Endothelial cell of umbilical vein (primary cell): ENCODE measurements around the gene COL16A1. TPM values are rescaled to one million over a fixed set of nuclear protein-coding genes. Genes with fewer than 3 reads are reported as not detected.

Source experiments
- BruUV-seq: library from RNA; stranded (reverse); fragments of 400-500 nt; replicated peaks from 2 replicates; lab custom pipeline; 2021; lab: Mats Ljungman, UMichigan
- CTCF ChIA-PET: fragments of 300-600, 350-600 bp; sonication (Branson Sonifier 250); formaldehyde crosslinking; loops from one replicate; lab custom pipeline; 2021; ENCODE audit warnings: antibody characterized with exemption, inconsistent platforms; lab: Charles Lee
- POLR2A ChIA-PET: fragments of 300-600, 350-600 bp; sonication (Branson Sonifier 250); formaldehyde crosslinking; loops from one replicate; lab custom pipeline; 2021; ENCODE audit warnings: antibody characterized with exemption, inconsistent platforms; lab: Charles Lee
- DNase-seq: peaks from one replicate; pipeline ENCODE4 v3.0.0-alpha.2; 2011; ENCODE audit warnings: low read depth, low spot score
- FAIRE-seq: peaks from 2 replicates; lab custom pipeline; 2011; peaks lifted over from hg19 to GRCh38; lab: Jason Lieb, UNC
- H2AFZ ChIP-seq: 2 replicates; pipeline ENCODE4 v1.6.0; 2012; ENCODE audit warnings: low read depth, low read length, control low read depth, inconsistent platforms
- H3K27ac ChIP-seq: 2 replicates; pipeline ENCODE4 v1.5.1; 2011; ENCODE audit warnings: low read depth, mild to moderate bottlenecking, control low read depth, low read length, moderate library complexity; ENCODE audit not compliant: insufficient read depth
- H3K27me3 ChIP-seq, 2 experiments: 2 replicates each; pipeline versions ENCODE4 v1.6.0 to v1.6.1; 2011; ENCODE audit warnings: low read length in 2 of 2, mixed read lengths in 1 of 2; ENCODE audit not compliant: control insufficient read depth in 2 of 2, insufficient read depth in 2 of 2
- H3K36me3 ChIP-seq, 2 experiments: 2 replicates in 1 of 2; 3 replicates in 1 of 2; pipeline ENCODE4 v1.5.1; 2011; ENCODE audit warnings: low read length in 2 of 2, mild to moderate bottlenecking in 1 of 2, moderate library complexity in 1 of 2; ENCODE audit not compliant: control insufficient read depth in 2 of 2, insufficient read depth in 2 of 2; ENCODE audit errors: extremely low read depth in 1 of 2
- H3K4me1 ChIP-seq: 3 replicates; pipeline ENCODE4 v1.5.1; 2011; ENCODE audit warnings: mild to moderate bottlenecking, low read length; ENCODE audit not compliant: control insufficient read depth, insufficient read depth; ENCODE audit errors: extremely low read depth
- H3K4me2 ChIP-seq: 2 replicates; pipeline ENCODE4 v1.6.1; 2011; ENCODE audit warnings: low read length, control low read depth, mixed read lengths; ENCODE audit not compliant: insufficient read depth
- H3K4me3 ChIP-seq, 3 experiments: fragments of 200-600 bp in 1 of 3; sonication (generic), shearing (Covaris generic) in 1 of 3; replicated peaks in 1 of 3; 2 replicates each; pipeline ENCODE4 v1.5.1; 2011 to 2016; ENCODE audit warnings: control low read depth in 3 of 3, low read length in 3 of 3, mild to moderate bottlenecking in 2 of 3, inconsistent platforms in 1 of 3, low read depth in 1 of 3, moderate library complexity in 1 of 3; ENCODE audit not compliant: insufficient read depth in 1 of 3
- H3K79me2 ChIP-seq: 2 replicates; pipeline ENCODE4 v1.6.0; 2012; ENCODE audit warnings: low read length, inconsistent platforms; ENCODE audit not compliant: control insufficient read depth, insufficient read depth
- H3K9ac ChIP-seq: replicated peaks from 2 replicates; pipeline ENCODE3; 2011; ENCODE audit warnings: low read length, control low read depth; ENCODE audit not compliant: insufficient read depth; ENCODE audit errors: extremely low read depth
- H3K9me1 ChIP-seq: replicated peaks from 3 replicates; pipeline ENCODE4 v1.6.0; 2011; ENCODE audit warnings: mild to moderate bottlenecking, low read length; ENCODE audit not compliant: control insufficient read depth, insufficient read depth; ENCODE audit errors: extremely low read depth
- H3K9me3 ChIP-seq: replicated peaks from 2 replicates; pipeline ENCODE4 v1.5.1; 2012; ENCODE audit warnings: low read length, inconsistent platforms; ENCODE audit not compliant: control insufficient read depth, insufficient read depth
- H4K20me1 ChIP-seq: replicated peaks from 2 replicates; pipeline ENCODE3; 2011; ENCODE audit warnings: mild to moderate bottlenecking, low read length; ENCODE audit not compliant: control insufficient read depth, insufficient read depth; ENCODE audit errors: extremely low read depth
- EZH2 ChIP-seq: IDR thresholded peaks from 2 replicates; pipeline ENCODE4 v1.6.1; 2012; ENCODE audit warnings: borderline replicate concordance, low read depth, mild to moderate bottlenecking, moderate library complexity, low read length, inconsistent platforms; ENCODE audit not compliant: severe bottlenecking
- GATA2 ChIP-seq: IDR thresholded peaks from 2 replicates; pipeline ENCODE4 v1.7.0; 2011; ENCODE audit warnings: low read depth, mild to moderate bottlenecking, moderate library complexity, mixed read lengths, low read length; ENCODE audit not compliant: insufficient read length, insufficient read depth
- JUN ChIP-seq: IDR thresholded peaks from 2 replicates; pipeline ENCODE4 v1.6.1; 2011; ENCODE audit warnings: borderline replicate concordance, low read depth; ENCODE audit not compliant: insufficient read length, insufficient read depth
- MYC ChIP-seq: IDR thresholded peaks from one replicate; pipeline ENCODE4 v1.6.1; 2011; ENCODE audit warnings: mild to moderate bottlenecking, low read depth, low read length
- POLR2A ChIP-seq: IDR thresholded peaks from 2 replicates; pipeline ENCODE4 v1.6.1; 2012; ENCODE audit warnings: low read depth, mild to moderate bottlenecking, control low read depth, low read length
- POLR2AphosphoS5 ChIP-seq: IDR thresholded peaks from 2 replicates; pipeline ENCODE4 v1.6.1; 2012; ENCODE audit warnings: low read depth, mild to moderate bottlenecking, control low read depth, low read length, moderate library complexity; ENCODE audit not compliant: insufficient read depth
- dilution Hi-C: fragments of 300-500 bp; cut with MboI; formaldehyde crosslinking; loops from one replicate; pipeline ENCODE4 v1.15.0; 2019; ENCODE audit warnings: low sequenced_read_pairs; ENCODE audit not compliant: extremely low pct_ligation_motif_present
- intact Hi-C: fragments of 100-400 bp; cut with micrococcal nuclease; formaldehyde crosslinking; loops from one replicate; pipeline ENCODE4 v1.10.0; 2022
- polyA plus RNA-seq, 4 experiments: library from polyadenylated mRNA; depleted of rRNA in 3 of 4; stranded (reverse) in 3 of 4; unstranded in 1 of 4; fragments of >200 nt; gene quantifications; 2 replicates each; pipeline versions ENCODE4 v1.2.1 to v1.2.3, GENCODE V29; 2011 to 2012; ENCODE audit warnings: missing spikeins in 1 of 4
- total RNA-seq: library from RNA; stranded (reverse); gene quantifications from 2 replicates; pipeline ENCODE4 v1.2.3, GENCODE V29; 2021
- TF ChIP-seq, protein P1 (sequence below), 2 donors: IDR thresholded peaks; 1 replicate in 1 of 2; 2 replicates in 1 of 2; pipeline ENCODE4 v1.5.1; 2011; ENCODE audit warnings: low read length in 2 of 2, mild to moderate bottlenecking in 2 of 2, moderate library complexity in 2 of 2, control low read depth in 1 of 2, inconsistent platforms in 1 of 2, low read depth in 1 of 2; ENCODE audit not compliant: insufficient read depth in 1 of 2; ENCODE audit errors: extremely low read depth in 1 of 2
- TF ChIP-seq, protein P2 (sequence below): IDR thresholded peaks from 2 replicates; pipeline ENCODE4 v1.6.1; 2011; ENCODE audit not compliant: insufficient read depth, insufficient read length

The COL16A1 gene
- total and polyA plus RNA-seq, 2 donors (not counting 3 experiments of a cell fraction or from before 2014, with no cell fraction given), result 0.68 to 1.2 TPM

DNA sequence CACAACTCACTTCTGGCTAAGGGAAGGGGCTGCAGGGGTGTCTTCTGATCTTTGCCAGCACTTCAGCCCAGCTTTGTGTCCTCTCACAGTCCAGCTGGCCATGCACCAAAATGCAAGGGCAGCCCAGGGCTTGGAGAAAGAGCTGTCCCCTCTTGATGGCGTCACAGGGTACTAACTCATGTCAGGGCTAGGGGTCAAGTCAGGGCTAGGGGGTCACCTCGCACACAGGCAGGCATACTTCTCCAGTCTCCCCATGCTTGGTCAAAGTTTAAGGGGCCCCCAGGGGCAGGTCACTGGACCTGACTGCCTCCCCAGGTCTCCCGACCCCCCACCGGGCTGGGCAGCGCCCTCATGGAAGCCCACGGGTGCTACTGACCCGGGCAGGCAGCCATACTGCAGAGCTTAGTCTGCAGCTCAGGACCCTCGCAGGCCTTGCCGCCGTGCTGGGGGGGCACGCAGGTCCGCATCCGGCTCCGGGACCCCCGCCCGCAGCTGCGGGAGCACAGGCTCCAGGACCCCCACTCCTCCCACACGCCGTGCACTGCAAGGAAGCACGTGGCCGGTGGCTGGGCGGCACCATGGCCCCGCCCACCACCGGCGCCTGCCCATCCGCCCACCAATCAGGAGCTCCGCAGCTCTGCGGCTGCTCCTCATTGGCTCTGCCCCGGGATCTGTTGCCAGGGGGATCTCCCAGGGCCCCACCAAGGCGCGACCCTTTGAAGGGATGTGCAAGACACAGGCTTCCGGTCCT is 38.8 kb upstream of the COL16A1 start:
- no peaks in the 10 kb centered on the region for H4K20me1 ChIP-seq
- DNase-seq (no peak), FAIRE-seq (no peak)
- no peaks in the 10 kb centered on the region for H3K9me1 ChIP-seq
- no peak overlapping the region for H3K9ac ChIP-seq
- no peak for TF ChIP-seq EZH2
- TF ChIP-seq POLR2A, result no peak
- no peak for TF ChIP-seq POLR2AphosphoS5
- TF ChIP-seq JUN, result no peak
- TF ChIP-seq, protein P1, sequence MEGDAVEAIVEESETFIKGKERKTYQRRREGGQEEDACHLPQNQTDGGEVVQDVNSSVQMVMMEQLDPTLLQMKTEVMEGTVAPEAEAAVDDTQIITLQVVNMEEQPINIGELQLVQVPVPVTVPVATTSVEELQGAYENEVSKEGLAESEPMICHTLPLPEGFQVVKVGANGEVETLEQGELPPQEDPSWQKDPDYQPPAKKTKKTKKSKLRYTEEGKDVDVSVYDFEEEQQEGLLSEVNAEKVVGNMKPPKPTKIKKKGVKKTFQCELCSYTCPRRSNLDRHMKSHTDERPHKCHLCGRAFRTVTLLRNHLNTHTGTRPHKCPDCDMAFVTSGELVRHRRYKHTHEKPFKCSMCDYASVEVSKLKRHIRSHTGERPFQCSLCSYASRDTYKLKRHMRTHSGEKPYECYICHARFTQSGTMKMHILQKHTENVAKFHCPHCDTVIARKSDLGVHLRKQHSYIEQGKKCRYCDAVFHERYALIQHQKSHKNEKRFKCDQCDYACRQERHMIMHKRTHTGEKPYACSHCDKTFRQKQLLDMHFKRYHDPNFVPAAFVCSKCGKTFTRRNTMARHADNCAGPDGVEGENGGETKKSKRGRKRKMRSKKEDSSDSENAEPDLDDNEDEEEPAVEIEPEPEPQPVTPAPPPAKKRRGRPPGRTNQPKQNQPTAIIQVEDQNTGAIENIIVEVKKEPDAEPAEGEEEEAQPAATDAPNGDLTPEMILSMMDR (IDR thresholded peaks at IDR 0.05; ENCODE audit: extremely low read depth in 1 of 2, insufficient read depth in 1 of 2, low read depth in 1 of 2, low read length in 2 of 2), result no peak
- TF ChIP-seq, protein P2, sequence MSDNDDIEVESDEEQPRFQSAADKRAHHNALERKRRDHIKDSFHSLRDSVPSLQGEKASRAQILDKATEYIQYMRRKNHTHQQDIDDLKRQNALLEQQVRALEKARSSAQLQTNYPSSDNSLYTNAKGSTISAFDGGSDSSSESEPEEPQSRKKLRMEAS, result no peak
- TF ChIP-seq MYC, result no peak
- TF ChIP-seq GATA2, result no peak
- no peaks in the 10 kb centered on the region for H3K9me3 ChIP-seq
- no peak overlapping the region for H3K4me3 ChIP-seq
- H3K27me3 ChIP-seq, result no peaks in the 10 kb centered on the region
- dilution Hi-C loops, result no loop called here
- H3K4me2 ChIP-seq, result no peak overlapping the region
- intact Hi-C loops, result no loop called here
- H3K27ac ChIP-seq, result no peak overlapping the region
- no peak overlapping the region for H2AFZ ChIP-seq
- BruUV-seq, result no TSS peak
- H3K79me2 ChIP-seq, result no peaks in the 10 kb centered on the region
- H3K4me1 ChIP-seq, result no peaks in the 10 kb centered on the region
- CTCF ChIA-PET, result interaction anchor here (0.7 to 1.9 kb wide), 5 partner anchors 8 to 221 kb away, joined by 3 to 4 read pairs (median 4); no protein-coding TSS in a partner anchor
- POLR2A ChIA-PET, result no interaction called here
- no peaks in the 10 kb centered on the region for H3K36me3 ChIP-seq
